Measurements from ENCODE around the gene IFIT3. TPM values are rescaled to one million over a fixed set of nuclear protein-coding genes. Genes with fewer than 3 reads are reported as not detected.

The IFIT3 gene
- total and polyA plus RNA-seq, 2 of the 8 experiments (the other 6 are each of a cell fraction or from before 2014, with no cell fraction given) = 0.12 to 0.84 TPM

- no peak for TF ChIP-seq CHD7 (IDR thresholded peaks at IDR 0.05; ENCODE audit: insufficient replicate concordance, low read length)
- no peak for TF ChIP-seq HDAC6 (IDR thresholded peaks at IDR 0.05; ENCODE audit: low read depth, low read length)
- TF ChIP-seq POLR2AphosphoS5 (IDR thresholded peaks at IDR 0.05; ENCODE audit: low read depth, low read length) = no peak
- no peak for TF ChIP-seq E2F6 (IDR thresholded peaks at IDR 0.05)
- no peak for TF ChIP-seq BRCA1 (IDR thresholded peaks at IDR 0.05; ENCODE audit: low read depth, low read length)
- no peak for TF ChIP-seq TCF12 (IDR thresholded peaks at IDR 0.05; ENCODE audit: low read depth, low read length)
- TF ChIP-seq GABPA (IDR thresholded peaks at IDR 0.05; ENCODE audit: borderline replicate concordance, insufficient read depth, low read length) = no peak
- TF ChIP-seq TBP (IDR thresholded peaks at IDR 0.05; ENCODE audit: low read depth, low read length) = no peak
- no peak for TF ChIP-seq JUND (IDR thresholded peaks at IDR 0.05; ENCODE audit: low read length)
- no peak for TF ChIP-seq FOSL1 (IDR thresholded peaks at IDR 0.05; ENCODE audit: insufficient read depth, low read depth, low read length)
- no peak for TF ChIP-seq GTF2F1 (IDR thresholded peaks at IDR 0.05; ENCODE audit: borderline replicate concordance, low read depth, low read length)
- TF ChIP-seq TAF1 (IDR thresholded peaks at IDR 0.05; ENCODE audit: low read depth, low read length) = no peak
Observed at GRCh38 chr10:89351412-89351779, 23.6 kb downstream of the IFIT3 start (continued).
